HEK293 (cell line): Measurements from ENCODE around the gene RPS25.

ENCODE experiments used
- CTCF ChIA-PET: fragments of 350-600 bp; formaldehyde crosslinking; extraction: SDS; loops from one replicate; lab custom pipeline; 2021; ENCODE audit warnings: antibody characterized with exemption; lab: Yijun Ruan, JAX
- POLR2A ChIA-PET: fragments of 300-600 bp; formaldehyde crosslinking; extraction: SDS; loops from one replicate; lab custom pipeline; 2020; ENCODE audit warnings: antibody characterized with exemption, inconsistent platforms; lab: Yijun Ruan, JAX
- H3K27ac ChIP-seq: fragments of 200-500 bp; sonication (Bioruptor generic); 2 replicates; pipeline ENCODE4 v1.5.1; 2014; ENCODE audit warnings: low read depth, low read length, control low read depth, inconsistent platforms; ENCODE audit errors: extremely low read depth
- H3K36me3 ChIP-seq, 2 experiments: fragments of 200-500 bp in 1 of 2; sonication (Bioruptor generic) in 1 of 2; 1 replicate in 1 of 2; 2 replicates in 1 of 2; pipeline ENCODE4 v1.5.1; 2014 to 2017; ENCODE audit warnings: inconsistent platforms in 2 of 2, low read length in 2 of 2; ENCODE audit not compliant: control insufficient read depth in 2 of 2, insufficient read depth in 1 of 2
- H3K4me1 ChIP-seq: fragments of 200-500 bp; sonication (Bioruptor generic); 2 replicates; pipeline ENCODE4 v1.5.1; 2014; ENCODE audit warnings: mild to moderate bottlenecking, low read length, inconsistent platforms; ENCODE audit not compliant: control insufficient read depth, insufficient read depth
- H3K4me3 ChIP-seq: 2 replicates; pipeline ENCODE4 v1.5.1; 2011; ENCODE audit warnings: low read depth, mild to moderate bottlenecking, control low read depth, low read length, moderate library complexity
- H3K9me3 ChIP-seq: fragments of 200-500 bp; sonication (Bioruptor generic); 2 replicates; pipeline ENCODE4 v1.5.1; 2014; ENCODE audit warnings: low read depth, low read length, inconsistent platforms; ENCODE audit not compliant: control insufficient read depth, insufficient read depth
- BCL11B ChIP-seq: fragments of 450-650 bp; formaldehyde crosslinking; IDR thresholded peaks from 2 replicates; pipeline ENCODE4 v1.5.1; 2016; ENCODE audit warnings: low read depth, missing biosample characterization, missing genetic modification characterization
- KLF10 ChIP-seq: fragments of 450-650 bp; IDR thresholded peaks from 2 replicates; pipeline ENCODE4 v1.5.1; 2018; ENCODE audit warnings: missing biosample characterization, mild to moderate bottlenecking, missing genetic modification characterization
- MEIS1 ChIP-seq: sonication (generic); formaldehyde crosslinking; IDR thresholded peaks from 2 replicates; pipeline ENCODE4 v1.8.1; 2022; ENCODE audit warnings: missing genetic modification reagents, mild to moderate bottlenecking, borderline replicate concordance
- PRDM2 ChIP-seq: fragments of 450-650 bp; formaldehyde crosslinking; IDR thresholded peaks from 2 replicates; pipeline ENCODE4 v1.5.1; 2016; ENCODE audit warnings: missing biosample characterization, missing genetic modification characterization, borderline replicate concordance
- TCF7L2 ChIP-seq: IDR thresholded peaks from 2 replicates; pipeline ENCODE4 v1.6.1; 2011; ENCODE audit warnings: low read depth, mild to moderate bottlenecking, inconsistent platforms, low read length, moderate library complexity, borderline replicate concordance
- ZBTB1 ChIP-seq: fragments of 450-650 bp; formaldehyde crosslinking; IDR thresholded peaks from 2 replicates; pipeline ENCODE4 v1.5.1; 2016; ENCODE audit warnings: missing biosample characterization, missing genetic modification characterization
- ZBTB20 ChIP-seq: fragments of 450-650 bp; formaldehyde crosslinking; IDR thresholded peaks from 2 replicates; pipeline ENCODE4 v1.5.1; 2016; ENCODE audit warnings: missing biosample characterization, missing genetic modification characterization
- ZFHX2 ChIP-seq: fragments of 450-650 bp; formaldehyde crosslinking; conservative IDR thresholded peaks from 2 replicates; pipeline ENCODE4 v1.5.1; 2016; ENCODE audit warnings: missing biosample characterization, missing genetic modification characterization
- ZNF133 ChIP-seq: fragments of 450-650 bp; formaldehyde crosslinking; IDR thresholded peaks from 2 replicates; pipeline ENCODE4 v1.5.1; 2016; ENCODE audit warnings: missing biosample characterization, missing genetic modification characterization
- ZNF138 ChIP-seq: fragments of 450-650 bp; formaldehyde crosslinking; IDR thresholded peaks from 2 replicates; pipeline ENCODE4 v1.5.1; 2016; ENCODE audit warnings: missing biosample characterization, missing genetic modification characterization, borderline replicate concordance
- ZNF175 ChIP-seq: fragments of 450-650 bp; formaldehyde crosslinking; IDR thresholded peaks from 2 replicates; pipeline ENCODE4 v1.5.1; 2016; ENCODE audit warnings: missing biosample characterization, missing genetic modification characterization
- ZNF302 ChIP-seq: fragments of 450-650 bp; formaldehyde crosslinking; IDR thresholded peaks from 2 replicates; pipeline ENCODE4 v1.5.1; 2016; ENCODE audit warnings: missing biosample characterization, missing genetic modification characterization, low read depth
- ZNF449 ChIP-seq: fragments of 450-650 bp; formaldehyde crosslinking; IDR thresholded peaks from 2 replicates; pipeline ENCODE4 v1.5.1; 2017; ENCODE audit warnings: missing biosample characterization, mild to moderate bottlenecking, missing genetic modification characterization, moderate library complexity
- ZNF558 ChIP-seq: fragments of 450-650 bp; formaldehyde crosslinking; IDR thresholded peaks from 2 replicates; pipeline ENCODE4 v1.5.1; 2016; ENCODE audit warnings: missing biosample characterization, missing genetic modification characterization
- ZNF692 ChIP-seq: fragments of 450-650 bp; formaldehyde crosslinking; IDR thresholded peaks from 2 replicates; pipeline ENCODE4 v1.5.1; 2016; ENCODE audit warnings: missing biosample characterization, missing genetic modification characterization
- ZNF785 ChIP-seq: fragments of 450-650 bp; formaldehyde crosslinking; IDR thresholded peaks from 2 replicates; pipeline ENCODE4 v1.5.1; 2016; ENCODE audit warnings: missing biosample characterization, missing genetic modification characterization
- TF ChIP-seq, protein P1 (sequence below): fragments of 450-650 bp; formaldehyde crosslinking; IDR thresholded peaks from 2 replicates; pipeline ENCODE4 v1.5.1; 2016; ENCODE audit warnings: missing biosample characterization, missing genetic modification characterization
- TF ChIP-seq, protein P2 (sequence below): fragments of 450-650 bp; formaldehyde crosslinking; IDR thresholded peaks from 2 replicates; pipeline ENCODE4 v1.5.1; 2016; ENCODE audit warnings: missing biosample characterization, missing genetic modification characterization

Gene RPS25

GRCh38 chr11:119051440-119052162 lies 33.5 kb upstream of the RPS25 start:
- Histone ChIP-seq H3K27ac (no peak overlapping the region), H3K4me3 (no peak overlapping the region), H3K36me3 (peaks cover 4 to 92% of the 10 kb centered on the region in 2 experiments; a peak in 2 of 3 replicates), H3K4me1 (no peaks in the 10 kb centered on the region), H3K9me3 (no peaks in the 10 kb centered on the region)
- CTCF ChIA-PET = interaction anchor here (0.5 to 0.6 kb wide), 2 partner anchors 24 to 56 kb away, joined by 3 to 4 read pairs; no protein-coding TSS in a partner anchor
- 0 out of 2 replicates have a peak, but pooled peaks have one; percentile 15 for TF ChIP-seq ZFHX2 (tag by site-specific recombination)
- TF ChIP-seq ZNF785 = no peak
- POLR2A ChIA-PET = interaction anchor here (0.6 to 1.3 kb wide), 2 partner anchors 33 to 35 kb away, joined by 4 read pairs; partner anchors contain the start of gene HMBS

- H3K4me3 ChIP-seq = no peak overlapping the region
- TF ChIP-seq ZNF138 (tag by site-specific recombination) (no peak), ZBTB20 (tag by site-specific recombination) (no peak), PRDM2 (no peak), ZNF692 (tag by site-specific recombination) (no peak), ZNF449 (tag by site-specific recombination) (no peak), TCF7L2 (no peak), MEIS1 (CRISPR knock-in tag) (no peak), KLF10 (tag by site-specific recombination) (no peak), BCL11B (tag by site-specific recombination) (no peak), ZBTB1 (tag by site-specific recombination) (no peak), ZNF133 (tag by site-specific recombination) (no peak), ZNF558 (tag by site-specific recombination) (no peak), ZNF175 (no peak), ZNF302 (no peak)
- TF ChIP-seq, protein P1, sequence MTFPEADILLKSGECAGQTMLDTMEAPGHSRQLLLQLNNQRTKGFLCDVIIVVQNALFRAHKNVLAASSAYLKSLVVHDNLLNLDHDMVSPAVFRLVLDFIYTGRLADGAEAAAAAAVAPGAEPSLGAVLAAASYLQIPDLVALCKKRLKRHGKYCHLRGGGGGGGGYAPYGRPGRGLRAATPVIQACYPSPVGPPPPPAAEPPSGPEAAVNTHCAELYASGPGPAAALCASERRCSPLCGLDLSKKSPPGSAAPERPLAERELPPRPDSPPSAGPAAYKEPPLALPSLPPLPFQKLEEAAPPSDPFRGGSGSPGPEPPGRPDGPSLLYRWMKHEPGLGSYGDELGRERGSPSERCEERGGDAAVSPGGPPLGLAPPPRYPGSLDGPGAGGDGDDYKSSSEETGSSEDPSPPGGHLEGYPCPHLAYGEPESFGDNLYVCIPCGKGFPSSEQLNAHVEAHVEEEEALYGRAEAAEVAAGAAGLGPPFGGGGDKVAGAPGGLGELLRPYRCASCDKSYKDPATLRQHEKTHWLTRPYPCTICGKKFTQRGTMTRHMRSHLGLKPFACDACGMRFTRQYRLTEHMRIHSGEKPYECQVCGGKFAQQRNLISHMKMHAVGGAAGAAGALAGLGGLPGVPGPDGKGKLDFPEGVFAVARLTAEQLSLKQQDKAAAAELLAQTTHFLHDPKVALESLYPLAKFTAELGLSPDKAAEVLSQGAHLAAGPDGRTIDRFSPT (tag by site-specific recombination) = no peak
- TF ChIP-seq, protein P2, sequence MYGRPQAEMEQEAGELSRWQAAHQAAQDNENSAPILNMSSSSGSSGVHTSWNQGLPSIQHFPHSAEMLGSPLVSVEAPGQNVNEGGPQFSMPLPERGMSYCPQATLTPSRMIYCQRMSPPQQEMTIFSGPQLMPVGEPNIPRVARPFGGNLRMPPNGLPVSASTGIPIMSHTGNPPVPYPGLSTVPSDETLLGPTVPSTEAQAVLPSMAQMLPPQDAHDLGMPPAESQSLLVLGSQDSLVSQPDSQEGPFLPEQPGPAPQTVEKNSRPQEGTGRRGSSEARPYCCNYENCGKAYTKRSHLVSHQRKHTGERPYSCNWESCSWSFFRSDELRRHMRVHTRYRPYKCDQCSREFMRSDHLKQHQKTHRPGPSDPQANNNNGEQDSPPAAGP (tag by site-specific recombination) = no peak
- H3K4me1 ChIP-seq = no peaks in the 10 kb centered on the region
- H3K36me3 ChIP-seq = peaks cover 4 to 97% of the 10 kb centered on the region in 2 experiments; a peak in 2 of 3 replicates
- H3K9me3 ChIP-seq = no peaks in the 10 kb centered on the region
- ChIA-PET POLR2A (interaction anchor here (0.6 kb wide), 1 partner anchor 28 kb away, joined by 8 read pairs; no protein-coding TSS in a partner anchor), CTCF (no interaction called here)
- no peak overlapping the region for H3K27ac ChIP-seq
Measured at GRCh38 chr11:119049081-119049480, 30.9 kb upstream of the RPS25 start.
